Progenitor cell of endocrine pancreas (in vitro differentiated cells): ENCODE measurements around the gene ADGRG7. TPM values are rescaled to one million over a fixed set of nuclear protein-coding genes. Genes with fewer than 3 reads are reported as not detected.

Experiments
- DNase-seq: peaks from one replicate; pipeline ENCODE4 v3.0.0; 2021; ENCODE audit warnings: low spot score; ENCODE audit not compliant: unreplicated experiment
- H3K27ac Mint-ChIP-seq: 2 replicates; pipeline ENCODE4 v1.8.0; 2021; ENCODE audit warnings: mild to moderate bottlenecking, moderate library complexity, mixed read lengths
- H3K27me3 Mint-ChIP-seq: 2 replicates; pipeline ENCODE4 v1.8.0; 2021; ENCODE audit warnings: mixed read lengths
- H3K36me3 Mint-ChIP-seq: 2 replicates; pipeline ENCODE4 v1.8.0; 2022; ENCODE audit warnings: mixed read lengths; ENCODE audit not compliant: insufficient read depth
- H3K4me1 Mint-ChIP-seq: 2 replicates; pipeline ENCODE4 v1.8.0; 2021; ENCODE audit warnings: low read depth, mixed read lengths
- H3K4me3 Mint-ChIP-seq: 2 replicates; pipeline ENCODE4 v1.8.0; 2021; ENCODE audit warnings: low read depth, mild to moderate bottlenecking, moderate library complexity, mixed read lengths
- H3K9me3 Mint-ChIP-seq: 2 replicates; pipeline ENCODE4 v1.8.0; 2021; ENCODE audit warnings: low read depth, mixed read lengths
- total RNA-seq: library from RNA; stranded (reverse); gene quantifications from 2 replicates; pipeline ENCODE4 v1.2.1, GENCODE V29; 2021
- TF ChIP-seq, protein P1 (sequence below): fragments of 200-600 bp; sonication (generic); IDR thresholded peaks from one replicate; pipeline ENCODE4 v1.5.0; 2021; ENCODE audit warnings: antibody characterized with exemption, mild to moderate bottlenecking; ENCODE audit not compliant: unreplicated experiment

Gene ADGRG7
- total RNA-seq, 1 donor from 2014 or later, result 1.3 TPM

DNA sequence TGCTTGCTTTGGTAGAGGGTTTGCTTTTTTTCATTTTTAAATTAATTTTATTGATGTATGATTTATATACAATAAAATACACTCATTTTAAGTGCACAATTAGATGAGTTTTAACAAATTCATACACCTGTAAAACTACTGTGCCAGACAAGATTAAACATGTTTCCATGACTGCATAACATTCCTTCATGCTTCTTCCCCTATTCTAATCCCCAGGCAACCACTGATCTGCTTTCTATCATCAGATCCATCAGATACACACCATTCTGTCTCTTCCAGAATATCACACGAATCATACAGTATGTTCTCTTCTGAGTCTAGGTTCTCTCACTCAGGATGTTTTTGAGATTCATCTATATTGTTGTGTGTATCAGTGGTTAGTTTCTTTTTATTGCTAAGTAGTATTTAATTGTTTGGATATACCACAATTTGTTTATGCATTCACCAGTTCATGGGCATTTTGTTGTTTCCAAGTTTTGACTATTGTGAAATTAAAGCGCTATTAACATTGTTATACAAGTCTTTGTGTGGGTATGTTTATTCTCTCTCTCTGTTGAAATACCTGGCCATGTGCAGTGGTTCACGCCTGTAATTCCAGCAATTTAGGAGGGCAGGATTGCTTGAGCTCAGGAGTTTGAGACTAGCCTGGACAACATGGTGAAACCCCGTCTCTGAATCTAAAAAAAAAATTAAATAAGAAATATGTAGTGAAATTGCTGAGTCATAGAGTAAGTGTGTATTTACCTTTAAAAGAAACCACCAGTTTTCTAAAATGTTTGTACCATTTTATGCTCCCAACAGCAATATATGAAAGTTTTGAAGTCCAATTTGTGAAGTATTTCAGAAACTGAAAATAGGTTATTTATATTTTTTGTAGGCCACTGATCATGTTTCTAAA is 92.9 kb downstream of the ADGRG7 start:
- H3K9me3 Mint-ChIP-seq, result no peaks in the 10 kb centered on the region
- peaks cover 15% of the 10 kb centered on the region for H3K4me1 Mint-ChIP-seq
- TF ChIP-seq, protein P1, sequence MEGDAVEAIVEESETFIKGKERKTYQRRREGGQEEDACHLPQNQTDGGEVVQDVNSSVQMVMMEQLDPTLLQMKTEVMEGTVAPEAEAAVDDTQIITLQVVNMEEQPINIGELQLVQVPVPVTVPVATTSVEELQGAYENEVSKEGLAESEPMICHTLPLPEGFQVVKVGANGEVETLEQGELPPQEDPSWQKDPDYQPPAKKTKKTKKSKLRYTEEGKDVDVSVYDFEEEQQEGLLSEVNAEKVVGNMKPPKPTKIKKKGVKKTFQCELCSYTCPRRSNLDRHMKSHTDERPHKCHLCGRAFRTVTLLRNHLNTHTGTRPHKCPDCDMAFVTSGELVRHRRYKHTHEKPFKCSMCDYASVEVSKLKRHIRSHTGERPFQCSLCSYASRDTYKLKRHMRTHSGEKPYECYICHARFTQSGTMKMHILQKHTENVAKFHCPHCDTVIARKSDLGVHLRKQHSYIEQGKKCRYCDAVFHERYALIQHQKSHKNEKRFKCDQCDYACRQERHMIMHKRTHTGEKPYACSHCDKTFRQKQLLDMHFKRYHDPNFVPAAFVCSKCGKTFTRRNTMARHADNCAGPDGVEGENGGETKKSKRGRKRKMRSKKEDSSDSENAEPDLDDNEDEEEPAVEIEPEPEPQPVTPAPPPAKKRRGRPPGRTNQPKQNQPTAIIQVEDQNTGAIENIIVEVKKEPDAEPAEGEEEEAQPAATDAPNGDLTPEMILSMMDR, result no peak
- peaks cover 30% of the 10 kb centered on the region for H3K27me3 Mint-ChIP-seq
- no peak overlapping the region for H3K27ac Mint-ChIP-seq
- no peak for DNase-seq
- H3K36me3 Mint-ChIP-seq, result no peaks in the 10 kb centered on the region
- no peak overlapping the region for H3K4me3 Mint-ChIP-seq

DNA sequence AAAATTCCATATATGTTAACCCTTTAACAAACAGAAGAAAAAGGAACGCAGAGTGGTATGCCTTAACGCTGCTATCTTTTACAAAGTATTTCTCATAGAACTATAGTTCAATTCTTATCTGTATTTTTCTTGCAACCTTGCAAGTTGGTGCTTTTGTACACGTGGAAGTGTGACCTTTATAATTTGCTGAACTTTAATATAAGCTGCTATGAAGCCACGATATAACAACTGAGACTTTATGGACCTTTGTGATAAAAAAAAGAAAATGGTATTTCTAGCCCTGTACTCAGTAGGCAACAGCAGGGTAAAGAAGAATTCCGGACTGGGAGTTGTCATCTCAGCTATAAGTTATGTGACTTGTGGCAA is 93.6 kb downstream of the ADGRG7 start:
- Mint-ChIP-seq H3K4me1 (peaks cover 12% of the 10 kb centered on the region), H3K4me3 (no peak overlapping the region), H3K36me3 (no peaks in the 10 kb centered on the region), H3K27me3 (peaks cover 35% of the 10 kb centered on the region), H3K9me3 (no peaks in the 10 kb centered on the region), H3K27ac (no peak overlapping the region)
- TF ChIP-seq, protein P1, result no peak
- DNase-seq, result no peak

DNA sequence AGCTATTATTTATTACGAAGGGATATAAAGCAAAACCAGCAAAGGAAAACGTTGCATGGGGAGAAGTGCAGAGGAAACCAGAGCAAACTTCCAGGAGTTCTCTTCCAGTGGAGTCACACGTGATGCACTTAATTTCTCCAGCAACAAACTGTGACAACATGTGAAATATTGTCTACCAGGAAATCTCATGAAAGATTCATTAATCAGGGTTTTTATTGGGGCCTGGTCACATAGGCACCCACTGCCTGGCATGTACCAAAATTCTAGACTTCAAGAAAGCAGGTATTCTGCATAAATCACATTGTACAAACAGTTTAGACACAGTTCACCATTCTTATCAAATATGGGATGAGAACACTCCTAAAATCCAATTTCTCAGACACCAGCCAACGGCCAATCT is 94.5 kb downstream of the ADGRG7 start:
- Mint-ChIP-seq H3K27ac (no peak overlapping the region), H3K4me3 (no peak overlapping the region), H3K36me3 (peaks cover 2% of the 10 kb centered on the region), H3K27me3 (peaks cover 43% of the 10 kb centered on the region), H3K9me3 (peaks cover 4% of the 10 kb centered on the region), H3K4me1 (peaks cover 6% of the 10 kb centered on the region)
- TF ChIP-seq, protein P1, result no peak
- DNase-seq, result no peak

DNA sequence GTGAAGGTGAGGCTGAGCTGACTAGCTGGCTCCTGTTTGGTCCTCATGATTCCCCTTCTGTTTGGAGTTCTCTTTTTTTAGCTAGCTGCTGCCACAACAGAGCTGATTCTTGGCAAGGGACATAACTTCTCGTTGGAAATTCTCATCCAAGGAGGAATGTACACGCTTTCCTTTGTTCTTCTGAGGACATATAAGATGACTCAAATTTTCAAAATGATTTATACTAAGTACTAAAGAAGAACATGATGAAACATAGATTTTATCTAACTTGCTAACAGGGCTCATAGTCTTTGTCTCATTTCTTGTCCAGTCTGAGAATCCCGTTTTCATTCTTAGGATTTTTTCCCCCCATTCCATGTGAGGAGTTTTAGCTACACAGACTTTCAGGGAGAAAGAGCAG is 97.0 kb downstream of the ADGRG7 start:
- peaks cover 6% of the 10 kb centered on the region for H3K9me3 Mint-ChIP-seq

DNA sequence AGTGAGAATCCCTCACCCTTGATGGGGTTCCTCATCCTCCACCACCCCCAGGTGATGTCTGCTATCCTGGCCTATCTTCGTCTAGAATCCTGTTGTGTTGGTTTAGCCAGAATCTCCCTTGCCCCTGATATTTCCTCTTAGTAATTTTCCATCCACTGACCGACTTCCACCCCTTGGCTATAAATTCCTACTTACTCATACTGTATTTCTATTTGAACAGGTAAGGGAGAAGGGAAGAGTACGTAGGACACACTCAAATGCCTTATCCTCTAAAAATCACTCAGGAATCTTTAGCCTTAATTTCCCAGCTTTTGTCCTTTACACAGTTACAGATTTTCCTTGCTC is 99.2 kb downstream of the ADGRG7 start:
- no peak for DNase-seq
- Mint-ChIP-seq H3K27me3 (peaks cover 39% of the 10 kb centered on the region), H3K36me3 (peaks cover 12% of the 10 kb centered on the region), H3K9me3 (peaks cover 6% of the 10 kb centered on the region), H3K4me3 (peak overlapping the region; percentile 88), H3K27ac (peak overlapping the region; percentile 94), H3K4me1 (peaks cover 21% of the 10 kb centered on the region)
- TF ChIP-seq, protein P1, result no peak

More for the DNA sequence above, 97.0 kb downstream of the ADGRG7 start:
- H3K4me3 Mint-ChIP-seq, result no peak overlapping the region
- no peak for DNase-seq
- peaks cover 5% of the 10 kb centered on the region for H3K36me3 Mint-ChIP-seq
- H3K27ac Mint-ChIP-seq, result no peak overlapping the region
- peaks cover 44% of the 10 kb centered on the region for H3K27me3 Mint-ChIP-seq
- peaks cover 9% of the 10 kb centered on the region for H3K4me1 Mint-ChIP-seq
- TF ChIP-seq, protein P1, result no peak
